GM12891 (cell line): ENCODE data around the gene GPR135.

ENCODE experiments used
- PAX5 ChIP-seq: IDR thresholded peaks from 2 replicates; pipeline ENCODE4 v1.6.1; 2011; ENCODE audit warnings: low read length, moderate library complexity, mild to moderate bottlenecking; ENCODE audit not compliant: insufficient read depth, severe bottlenecking
- POLR2A ChIP-seq: IDR thresholded peaks from 2 replicates; pipeline ENCODE4 v1.6.1; 2011; ENCODE audit warnings: low read depth, low read length, control low read depth
- POLR2AphosphoS5 ChIP-seq: IDR thresholded peaks from 2 replicates; pipeline ENCODE4 v1.6.1; 2011; ENCODE audit warnings: low read depth, low read length, control low read depth
- POU2F2 ChIP-seq: IDR thresholded peaks from 2 replicates; pipeline ENCODE4 v1.6.1; 2011; ENCODE audit warnings: low read depth, mild to moderate bottlenecking, control low read depth, low read length, moderate library complexity
- SPI1 ChIP-seq: IDR thresholded peaks from 2 replicates; pipeline ENCODE4 v1.6.1; 2011; ENCODE audit warnings: low read depth, low read length, control low read depth
- TAF1 ChIP-seq: IDR thresholded peaks from 2 replicates; pipeline ENCODE4 v1.6.1; 2011; ENCODE audit warnings: low read depth, low read length, control low read depth

DNA sequence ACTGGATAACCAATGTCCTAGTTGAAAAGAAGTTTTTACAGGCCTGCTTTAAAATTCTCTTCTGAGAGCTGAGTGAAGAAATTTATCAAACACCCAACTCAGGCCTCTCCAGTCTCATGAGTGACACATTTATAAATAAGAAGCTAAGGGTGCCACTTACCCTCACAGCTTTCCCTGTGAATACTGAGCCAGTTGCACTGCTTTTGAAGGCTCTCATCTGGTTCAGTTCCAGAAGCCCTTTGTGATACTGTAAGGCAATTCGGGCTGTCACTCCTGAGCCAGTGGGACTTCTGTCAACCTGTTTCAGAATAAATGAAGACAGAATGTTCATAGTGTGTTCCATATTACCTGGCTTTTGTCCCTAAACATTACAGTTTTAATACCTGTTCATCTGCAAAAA is 10.5 kb upstream of the GPR135 start:
- TF ChIP-seq POLR2AphosphoS5: no peak
- no peak for TF ChIP-seq POU2F2
- no peak for TF ChIP-seq POLR2A
- TF ChIP-seq TAF1: no peak
- no peak for TF ChIP-seq SPI1
- TF ChIP-seq PAX5: no peak
